ENCODE results near the gene HDAC1. TPM values are rescaled to one million over a fixed set of nuclear protein-coding genes. Genes with fewer than 3 reads are reported as not detected.
A peak's percentile ranks its signal among the peaks of the same experiment; 100 is the strongest.

Gene HDAC1
- polyA plus RNA-seq, 1 of the 3 experiments (the other 2 are of a cell fraction), result 172 TPM

DNA sequence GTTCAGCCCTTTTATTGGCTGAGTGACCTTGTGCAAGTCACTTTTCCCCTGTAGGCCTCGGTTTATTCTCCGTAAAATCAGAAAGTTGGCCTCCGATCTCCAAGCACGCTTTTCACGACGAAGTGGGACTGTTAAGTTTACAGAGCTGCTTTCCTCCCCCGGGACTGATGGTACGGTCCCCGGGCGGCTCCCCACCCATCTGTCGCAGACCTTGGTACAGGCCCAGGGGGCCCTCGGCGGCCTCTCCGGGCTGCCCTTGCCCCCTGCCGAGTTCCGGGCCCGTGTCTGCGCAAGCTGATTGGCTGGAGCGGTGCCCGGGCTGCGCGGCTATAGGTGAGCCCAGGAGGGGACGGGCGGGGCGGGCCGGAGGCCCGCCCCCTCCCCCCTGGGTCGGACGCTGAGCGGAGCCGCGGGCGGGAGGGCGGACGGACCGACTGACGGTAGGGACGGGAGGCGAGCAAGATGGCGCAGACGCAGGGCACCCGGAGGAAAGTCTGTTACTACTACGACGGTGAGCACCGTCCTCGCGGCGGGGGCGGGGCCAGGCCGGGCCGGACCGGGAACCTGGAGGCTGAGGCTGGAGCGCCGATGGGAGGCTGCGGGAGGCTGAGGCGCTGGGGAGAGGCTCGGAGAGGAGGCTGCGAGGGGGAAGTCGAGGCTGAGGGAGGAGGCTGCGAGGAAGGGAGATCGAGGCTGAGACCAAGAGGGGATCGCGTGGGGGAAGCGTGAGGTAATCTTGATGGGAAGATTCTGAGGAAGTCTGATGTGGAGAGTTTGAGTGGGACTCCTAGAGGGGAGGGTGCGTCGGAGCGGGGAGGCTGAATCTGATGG lies at the start of gene HDAC1 (continued):
- TF ChIP-seq FOXM1 (IDR thresholded peaks at IDR 0.05; ENCODE audit: low read depth) (no peak), RXRA (IDR thresholded peaks at IDR 0.05; ENCODE audit: borderline replicate concordance, low read depth) (no peak), EZH2phosphoT487 (IDR thresholded peaks at IDR 0.05; ENCODE audit: borderline replicate concordance, low read depth) (no peak), TEAD4 (IDR thresholded peaks at IDR 0.05; ENCODE audit: borderline replicate concordance, insufficient read depth) (no peak), EP300 (IDR thresholded peaks at IDR 0.05; ENCODE audit: borderline replicate concordance in 1 of 2, low read depth in 1 of 2, low read length in 1 of 2) (peak in 1 of 2 experiments; percentile 67; a peak in 1 of 4 replicates), JUND (IDR thresholded peaks at IDR 0.05) (no peak), TCF12 (IDR thresholded peaks at IDR 0.05) (peak; percentile 24; the same call in 1 of the 2 replicates), MXI1 (IDR thresholded peaks at IDR 0.05; ENCODE audit: low read depth, low read length) (peak; percentile 1; the same call in 1 of the 2 replicates), FOXJ3 (CRISPR knock-in tag; IDR thresholded peaks at IDR 0.05) (no peak)
- TF ChIP-seq, protein P1, sequence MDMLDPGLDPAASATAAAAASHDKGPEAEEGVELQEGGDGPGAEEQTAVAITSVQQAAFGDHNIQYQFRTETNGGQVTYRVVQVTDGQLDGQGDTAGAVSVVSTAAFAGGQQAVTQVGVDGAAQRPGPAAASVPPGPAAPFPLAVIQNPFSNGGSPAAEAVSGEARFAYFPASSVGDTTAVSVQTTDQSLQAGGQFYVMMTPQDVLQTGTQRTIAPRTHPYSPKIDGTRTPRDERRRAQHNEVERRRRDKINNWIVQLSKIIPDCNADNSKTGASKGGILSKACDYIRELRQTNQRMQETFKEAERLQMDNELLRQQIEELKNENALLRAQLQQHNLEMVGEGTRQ (IDR thresholded peaks at IDR 0.05; ENCODE audit: borderline replicate concordance, low read depth, low read length), result no peak
- TF ChIP-seq, protein P2, sequence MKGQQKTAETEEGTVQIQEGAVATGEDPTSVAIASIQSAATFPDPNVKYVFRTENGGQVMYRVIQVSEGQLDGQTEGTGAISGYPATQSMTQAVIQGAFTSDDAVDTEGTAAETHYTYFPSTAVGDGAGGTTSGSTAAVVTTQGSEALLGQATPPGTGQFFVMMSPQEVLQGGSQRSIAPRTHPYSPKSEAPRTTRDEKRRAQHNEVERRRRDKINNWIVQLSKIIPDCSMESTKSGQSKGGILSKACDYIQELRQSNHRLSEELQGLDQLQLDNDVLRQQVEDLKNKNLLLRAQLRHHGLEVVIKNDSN (IDR thresholded peaks at IDR 0.05; ENCODE audit: borderline replicate concordance, low read depth), result no peak

- Histone ChIP-seq H3K27me3 (ENCODE audit: insufficient read depth) (no peaks in the 10 kb centered on the region), H3K9me3 (no peaks in the 10 kb centered on the region), H2AFZ (ENCODE audit: low read depth) (no peak overlapping the region), H3K4me1 (ENCODE audit: control insufficient read depth in 1 of 2, insufficient read depth in 2 of 2, low read depth in 1 of 2, low read length in 1 of 2) (peaks cover 10 to 13% of the 10 kb centered on the region in 2 experiments; a peak in 3 of 4 replicates), H3K27ac (ENCODE audit: low read depth in 2 of 2, low read length in 1 of 2) (no peak overlapping the region), H3K9ac (no peak overlapping the region), H3K36me3 (replicated peaks in 1 of 2; ENCODE audit: control insufficient read depth in 1 of 2, insufficient read depth in 2 of 2, low read length in 1 of 2) (no peaks in the 10 kb centered on the region), H3K9me2 (no peaks in the 10 kb centered on the region), H3K79me2 (ENCODE audit: insufficient read depth) (no peaks in the 10 kb centered on the region), H3K4me2 (no peak overlapping the region), H4K20me1 (ENCODE audit: insufficient read depth) (no peaks in the 10 kb centered on the region), H3F3A (replicated peaks; ENCODE audit: insufficient read depth) (peaks cover 12% of the 10 kb centered on the region), H3K4me3 (ENCODE audit: low read depth in 2 of 2, low read length in 1 of 2) (no peak overlapping the region)
- DNase-seq, result peak; percentile 66
- ChIA-PET POLR2A (interaction anchor here (0.8 to 1.3 kb wide), 3 partner anchors 10 to 94 kb away, joined by 3 read pairs; partner anchors contain the start of gene MARCKSL1), CTCF (interaction anchor here (1.1 to 1.4 kb wide), 3 partner anchors 13 to 27 kb away, joined by 3 read pairs; no protein-coding TSS in a partner anchor)
- WGBS (ENCODE audit: low lambda C conversion rate), result 77% methylated on average over 3 of the region's 7 CpGs
- TF ChIP-seq YY1 (IDR thresholded peaks at IDR 0.05; ENCODE audit: low read depth), result no peak
- TF ChIP-seq RXRA (IDR thresholded peaks at IDR 0.05; ENCODE audit: borderline replicate concordance, low read depth), result no peak
- TF ChIP-seq TAF1 (IDR thresholded peaks at IDR 0.05; ENCODE audit: borderline replicate concordance, low read depth, low read length), result no peak
- TF ChIP-seq FOSL2 (IDR thresholded peaks at IDR 0.05; ENCODE audit: borderline replicate concordance, low read depth), result no peak
- TF ChIP-seq RAD21 (IDR thresholded peaks at IDR 0.05; ENCODE audit: low read length), result no peak
- no peak for TF ChIP-seq JUND (IDR thresholded peaks at IDR 0.05)
- no peak for TF ChIP-seq TCF12 (IDR thresholded peaks at IDR 0.05)
Measured at GRCh38 chr1:32242341-32242851, 49.5 kb upstream of the HDAC1 start.
